Limb (tissue), 2 donors: ENCODE measurements around the gene TNKS1BP1.
"Not testable (repeated sequence)": the region's sequence is repeated elsewhere in the genome, so short reads cannot be mapped to it uniquely, and the experiment has no call there.

ENCODE experiments used
- DNase-seq, 2 donors: peaks; one replicate each; pipeline ENCODE4 v3.0.0-alpha.2; 2016; ENCODE audit errors: extremely low spot score in 2 of 2

Gene TNKS1BP1

GRCh38 chr11:57312511-57313021, 12.2 kb downstream of the TNKS1BP1 start:
- DNase-seq, result no peak

GRCh38 chr11:57311109-57311936, 13.4 kb downstream of the TNKS1BP1 start:
- DNase-seq, result peak; percentile 72 to 82

DNA sequence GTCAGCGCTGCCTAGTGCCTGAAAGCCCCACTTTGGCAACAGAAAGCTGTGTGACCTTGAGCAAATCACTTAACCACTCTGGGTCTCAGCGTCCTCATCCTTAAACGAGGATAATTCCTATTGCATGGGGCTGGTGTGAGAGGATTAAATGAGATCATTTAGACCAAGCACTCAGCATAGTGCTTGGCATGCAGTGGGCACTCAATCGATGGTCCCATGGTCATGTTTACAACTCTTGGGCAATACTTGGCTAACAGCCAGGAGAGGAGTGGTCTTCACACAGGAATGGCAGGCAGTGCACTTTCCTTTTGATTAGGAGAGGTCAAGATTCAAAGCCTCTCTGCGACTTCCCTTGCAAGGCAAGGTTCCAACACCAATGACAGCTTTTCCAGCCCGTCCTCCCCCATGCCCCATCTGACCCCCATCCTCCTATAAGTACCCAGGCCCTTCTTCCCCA, 14.1 kb downstream of the TNKS1BP1 start:
- no peak for DNase-seq

GRCh38 chr11:57310091-57310490, 14.7 kb downstream of the TNKS1BP1 start:
- no peak for DNase-seq

DNA sequence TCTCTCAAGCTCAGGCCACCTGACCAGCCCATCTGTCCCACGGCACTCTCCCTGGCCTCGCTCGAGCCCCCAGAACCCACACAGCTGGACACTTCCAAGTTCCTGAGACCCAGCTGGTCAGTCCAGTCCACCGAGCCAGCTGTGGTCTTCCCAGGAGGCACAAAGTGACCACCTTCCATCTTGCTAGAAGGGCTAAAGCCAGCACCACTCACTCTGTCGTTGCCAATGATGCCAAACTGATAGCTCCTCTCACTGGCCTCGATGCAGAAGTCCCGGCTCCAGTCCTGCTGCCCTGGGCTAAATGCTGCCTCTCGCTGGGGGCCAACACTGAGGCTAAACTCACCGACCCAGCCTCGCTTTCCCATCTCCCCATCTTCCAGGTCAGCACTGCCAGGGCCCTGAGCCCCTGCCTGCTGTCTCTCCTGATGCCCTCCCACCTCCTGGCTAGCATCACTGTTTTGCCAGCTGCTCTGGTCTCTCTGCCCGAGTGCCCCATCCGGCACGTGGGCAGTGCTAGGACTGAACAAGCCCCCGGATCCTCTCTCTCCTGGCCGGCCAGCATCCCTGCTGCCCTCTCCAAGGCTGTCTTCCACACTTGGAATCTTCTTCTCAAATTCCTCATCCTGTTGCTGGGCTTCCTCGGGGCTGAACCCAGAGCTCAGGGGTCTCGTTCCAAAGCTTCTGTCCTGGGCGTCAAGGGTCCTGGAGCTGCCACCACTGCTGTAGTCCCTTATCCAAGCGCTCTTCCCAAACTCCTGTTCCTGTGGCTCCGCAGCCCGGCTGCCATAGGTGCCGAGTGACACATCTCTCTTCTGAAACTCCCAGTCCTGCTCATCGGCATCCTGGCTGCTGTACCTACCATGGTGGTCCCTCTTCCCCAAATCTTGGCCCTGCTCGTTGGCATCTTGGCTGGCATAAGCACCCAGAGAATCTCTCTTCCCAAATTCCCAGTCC, 15.4 kb downstream of the TNKS1BP1 start:
- no peak for DNase-seq

DNA sequence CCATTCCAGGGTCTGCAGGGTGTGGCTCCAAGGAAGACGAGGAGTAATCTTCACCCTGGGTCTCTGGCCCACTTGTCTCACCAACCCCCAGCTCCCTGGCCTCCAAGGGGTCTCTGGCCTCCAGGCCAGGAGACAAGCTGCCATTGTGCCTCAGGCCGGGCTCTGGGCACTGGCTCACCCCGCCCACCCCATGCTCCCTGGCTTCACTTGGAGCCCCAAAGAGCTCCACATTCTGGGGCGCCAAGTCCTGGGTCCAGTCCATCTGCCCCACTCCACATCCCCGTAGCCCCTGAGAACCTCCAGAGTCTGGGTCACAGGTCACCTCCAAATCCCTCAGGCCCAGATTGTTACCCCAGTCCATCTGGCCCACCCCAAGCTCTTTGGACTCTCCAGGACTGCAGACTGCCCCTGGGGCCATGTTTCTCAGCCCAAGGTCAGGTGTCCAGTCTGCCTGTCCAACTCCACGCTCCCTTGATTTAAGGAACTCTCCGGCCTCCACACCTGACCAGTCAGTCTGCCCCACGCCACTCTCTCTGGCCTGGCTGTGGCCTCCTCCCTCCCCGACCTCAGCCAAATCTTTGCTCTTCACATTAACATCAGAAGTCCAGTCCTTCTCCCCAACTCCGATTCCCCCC, 16.2 kb downstream of the TNKS1BP1 start:
- no peak for DNase-seq

DNA sequence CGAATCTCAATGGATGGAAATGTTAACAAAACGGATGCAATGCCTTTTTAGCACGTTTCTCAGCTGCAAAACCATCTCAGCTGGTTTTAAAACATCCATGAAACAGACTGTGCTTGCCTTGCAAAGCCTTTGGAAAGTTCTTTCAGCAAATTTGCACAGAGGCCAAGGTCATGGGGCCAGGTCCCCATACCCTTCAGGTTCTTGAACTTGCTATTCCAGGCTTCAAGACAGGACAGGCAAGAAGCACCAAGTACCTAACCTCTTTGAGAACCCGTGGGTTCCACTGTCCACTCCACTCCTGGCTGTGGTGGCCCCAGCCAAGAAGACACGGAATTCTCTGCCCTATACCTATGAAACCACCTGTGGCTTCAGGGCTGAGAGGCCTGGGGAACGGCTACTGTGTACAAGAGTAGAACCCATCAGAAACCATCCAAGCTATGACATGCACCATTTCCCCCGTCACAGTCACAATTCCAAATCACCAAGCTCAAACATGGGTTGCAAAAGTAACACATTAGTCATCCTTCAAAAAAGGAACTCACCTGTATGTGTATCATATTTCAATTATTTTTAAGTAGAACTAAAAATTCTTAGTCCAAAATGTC, 17.0 kb downstream of the TNKS1BP1 start:
- DNase-seq, result no peak

DNA sequence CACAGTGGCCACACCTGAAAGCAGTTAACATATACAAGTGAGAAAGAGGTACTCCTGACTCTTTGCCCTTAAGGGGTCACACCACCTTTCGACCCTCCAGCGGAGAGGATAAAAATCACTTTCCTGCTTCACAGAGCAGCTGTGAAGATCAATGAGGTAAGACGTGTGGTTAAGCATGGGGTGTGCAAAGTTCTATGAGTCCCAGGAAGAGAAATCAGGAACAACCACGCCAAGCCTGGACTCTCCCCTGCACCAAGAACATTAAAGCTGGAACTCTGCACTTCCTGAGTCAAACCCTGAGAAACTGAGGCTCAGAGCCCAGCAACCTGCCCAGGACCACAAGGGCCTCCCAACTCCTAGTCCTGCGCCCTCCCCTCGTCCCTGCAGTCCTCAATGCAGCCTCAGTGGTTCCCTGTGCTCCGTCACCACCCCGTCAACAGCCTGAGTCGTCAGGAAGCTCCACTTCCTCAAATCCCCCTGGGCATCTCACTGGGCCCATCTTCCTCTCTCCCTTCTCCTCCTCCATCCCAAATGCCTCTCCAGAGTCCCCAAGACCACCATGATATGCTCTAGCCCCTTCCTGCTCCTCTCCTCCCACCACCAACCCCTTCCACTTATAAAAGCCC, 17.7 kb downstream of the TNKS1BP1 start:
- DNase-seq, result no peak

- peak in 1 of 2 donors; percentile 31 for DNase-seq
Measured at GRCh38 chr11:57306161-57306876, 18.4 kb downstream of the TNKS1BP1 start.

- DNase-seq, result no peak
Measured at GRCh38 chr11:57305523-57305922, 19.2 kb downstream of the TNKS1BP1 start.

DNA sequence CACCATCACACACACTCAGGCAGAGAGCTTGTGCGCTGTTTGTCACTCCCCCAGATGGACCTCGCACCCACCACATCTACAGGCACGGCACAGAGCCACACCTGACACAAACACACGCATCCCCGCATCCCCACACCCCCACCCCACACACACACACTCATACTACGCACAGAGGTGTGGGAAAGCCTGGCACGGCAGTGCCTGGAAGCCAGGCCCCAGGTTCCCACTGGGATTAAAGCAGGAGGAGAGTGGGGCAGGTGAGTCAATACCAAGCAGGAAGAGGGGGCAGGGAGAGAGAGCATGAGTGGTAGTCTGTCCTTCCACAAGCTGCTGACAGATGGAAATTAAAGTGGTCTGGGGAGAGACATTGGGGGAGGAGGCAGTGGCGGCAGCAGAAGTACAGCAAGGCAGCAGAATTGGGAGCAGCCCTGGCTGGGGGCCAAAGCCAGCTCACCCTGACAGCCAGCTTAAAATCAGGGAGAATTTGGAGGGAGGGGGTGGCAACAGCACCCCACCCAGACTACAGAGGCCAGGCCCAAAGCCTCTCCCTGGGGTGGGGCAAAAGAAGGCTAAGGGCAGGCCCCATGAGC, 20.7 kb downstream of the TNKS1BP1 start:
- no peak for DNase-seq

- DNase-seq, result no peak
Measured at GRCh38 chr11:57303280-57303989, 21.3 kb downstream of the TNKS1BP1 start.

DNA sequence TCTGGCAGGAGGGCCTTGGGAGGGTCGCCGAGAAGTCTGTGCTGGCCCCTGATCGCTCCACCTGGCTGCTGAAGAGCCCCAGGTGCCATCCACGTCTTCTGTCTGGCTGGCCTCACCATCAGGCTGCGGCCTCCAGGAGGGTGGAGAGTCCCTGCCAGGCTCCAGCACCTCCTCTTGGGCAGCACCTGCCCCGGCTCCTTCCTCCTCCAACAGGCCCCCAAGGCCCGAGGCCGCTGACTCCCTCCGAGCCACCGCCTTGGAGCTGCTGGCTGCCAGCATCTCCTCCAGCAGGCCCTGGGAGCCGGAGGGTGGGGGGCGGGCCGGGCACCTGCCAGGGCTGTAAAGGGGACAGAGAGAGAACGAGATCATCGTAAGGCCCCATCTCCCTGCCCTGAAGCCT, 22.3 kb downstream of the TNKS1BP1 start:
- no peak for DNase-seq

DNA sequence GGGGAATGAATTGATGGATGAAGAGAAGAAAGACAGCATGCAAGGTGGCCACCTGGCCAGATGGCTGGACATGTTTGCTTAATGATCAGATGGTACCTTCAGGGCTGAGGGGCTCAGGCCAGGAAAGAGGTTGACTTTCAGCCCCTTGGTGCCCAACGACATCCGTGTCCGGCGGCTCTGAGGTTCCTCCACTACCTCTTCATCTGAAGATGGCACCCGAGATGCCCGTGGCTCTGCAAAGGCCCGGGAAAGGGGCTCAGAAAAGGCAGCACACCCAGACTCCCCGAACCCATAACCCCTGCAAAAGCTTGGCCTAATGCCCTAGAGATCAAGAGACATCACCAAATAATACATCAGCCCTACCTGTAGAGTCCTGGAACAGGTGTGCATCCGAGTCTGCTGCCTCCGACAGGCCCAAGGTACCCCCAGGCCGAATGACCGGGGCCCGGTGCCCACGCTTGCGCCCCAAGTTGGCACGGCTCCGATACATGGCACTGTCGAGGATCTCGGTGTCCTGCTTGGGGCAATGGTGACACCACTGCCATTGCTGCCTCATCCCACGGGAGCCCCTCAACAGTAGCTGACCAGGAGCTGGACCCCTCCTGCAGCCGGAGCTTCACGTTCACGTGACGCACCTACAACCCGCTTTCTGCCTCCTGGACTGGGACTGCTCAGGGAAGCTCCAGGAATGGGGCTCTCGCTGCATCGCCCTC, 22.9 kb downstream of the TNKS1BP1 start:
- DNase-seq, result no peak

DNA sequence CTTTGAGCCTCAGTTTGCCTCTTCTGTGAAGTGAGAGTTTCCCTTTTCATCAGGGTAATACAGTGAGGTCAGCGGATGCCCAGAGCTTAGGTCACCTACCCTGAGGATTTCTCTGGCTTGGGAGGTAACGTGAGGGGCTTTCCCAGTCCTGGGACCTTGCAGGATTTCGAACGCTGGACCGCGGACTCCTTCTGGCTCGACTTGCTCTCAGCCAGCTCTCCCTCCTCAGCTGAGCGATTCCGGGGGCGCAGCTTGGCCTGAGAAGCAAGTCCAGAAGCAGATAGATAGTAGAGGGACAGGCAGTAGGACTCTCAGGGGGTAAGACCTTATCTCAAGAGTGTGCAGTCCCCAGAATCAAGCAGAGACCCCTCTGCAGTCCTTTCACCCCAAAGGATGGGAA, 24.0 kb downstream of the TNKS1BP1 start:
- no peak for DNase-seq

GRCh38 chr11:57299150-57299737, 25.5 kb downstream of the TNKS1BP1 start:
- DNase-seq, result no peak

GRCh38 chr11:57297221-57297620, 27.5 kb downstream of the TNKS1BP1 start:
- DNase-seq, result no peak

GRCh38 chr11:57296205-57296604, 28.5 kb downstream of the TNKS1BP1 start:
- DNase-seq, result not testable (repeated sequence)
